Osteocyte (in vitro differentiated cells): Measurements from ENCODE around the gene EXOC4. TPM values are rescaled to one million over a fixed set of nuclear protein-coding genes. Genes with fewer than 3 reads are reported as not detected.

Experiments used
- DNase-seq: peaks from one replicate; pipeline ENCODE4 v3.0.0; 2021; ENCODE audit warnings: mixed read lengths; ENCODE audit not compliant: unreplicated experiment; ENCODE audit errors: extremely low spot score
- H3K27ac Mint-ChIP-seq: one replicate; pipeline ENCODE4 v1.8.0; 2021; ENCODE audit warnings: mild to moderate bottlenecking, mixed read lengths; ENCODE audit not compliant: unreplicated experiment
- H3K27me3 Mint-ChIP-seq: one replicate; pipeline ENCODE4 v1.8.0; 2021; ENCODE audit warnings: mixed read lengths; ENCODE audit not compliant: unreplicated experiment
- H3K36me3 Mint-ChIP-seq: one replicate; pipeline ENCODE4 v1.8.0; 2021; ENCODE audit warnings: mixed read lengths; ENCODE audit not compliant: unreplicated experiment
- H3K4me1 Mint-ChIP-seq: one replicate; pipeline ENCODE4 v1.8.0; 2021; ENCODE audit warnings: mixed read lengths; ENCODE audit not compliant: unreplicated experiment
- H3K4me3 Mint-ChIP-seq: one replicate; pipeline ENCODE4 v1.8.0; 2021; ENCODE audit warnings: mild to moderate bottlenecking, moderate library complexity, mixed read lengths; ENCODE audit not compliant: unreplicated experiment
- H3K9me3 Mint-ChIP-seq: one replicate; pipeline ENCODE4 v1.8.0; 2021; ENCODE audit warnings: mixed read lengths; ENCODE audit not compliant: unreplicated experiment
- total RNA-seq: library from RNA; stranded (reverse); gene quantifications from 2 replicates; pipeline ENCODE4 v1.2.1, GENCODE V29; 2021
- TF ChIP-seq, protein P1 (sequence below): fragments of 200-600 bp; sonication (generic); IDR thresholded peaks from 2 replicates; pipeline ENCODE4 v1.5.0; 2021; ENCODE audit warnings: antibody characterized with exemption, mild to moderate bottlenecking, moderate library complexity

EXOC4 gene
- total RNA-seq, 1 donor from 2014 or later, result 99.9 TPM

DNA sequence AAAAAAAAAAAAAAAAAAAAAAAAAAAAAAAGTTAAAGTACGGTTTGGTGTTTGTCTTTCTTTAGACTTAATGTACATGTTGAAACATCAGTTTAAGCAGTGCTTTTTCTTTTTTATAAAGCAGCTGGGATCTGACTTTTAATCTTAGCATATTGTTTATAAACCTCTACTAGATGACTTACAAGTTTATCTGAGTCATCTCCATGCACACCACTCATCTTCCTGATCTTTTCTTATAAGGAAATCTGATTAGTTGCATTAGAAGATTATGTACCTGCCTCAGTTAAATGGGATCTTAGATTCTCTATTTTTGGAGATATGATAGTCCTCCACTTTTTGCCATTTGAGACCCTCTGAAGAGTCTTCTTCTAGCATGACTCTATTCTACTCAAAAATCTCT, 482.3 kb downstream of the EXOC4 start:
- H3K27ac Mint-ChIP-seq, result no peak overlapping the region
- H3K4me1 Mint-ChIP-seq, result no peaks in the 10 kb centered on the region
- H3K9me3 Mint-ChIP-seq, result no peaks in the 10 kb centered on the region
- no peaks in the 10 kb centered on the region for H3K36me3 Mint-ChIP-seq
- H3K4me3 Mint-ChIP-seq, result no peak overlapping the region
- TF ChIP-seq, protein P1, sequence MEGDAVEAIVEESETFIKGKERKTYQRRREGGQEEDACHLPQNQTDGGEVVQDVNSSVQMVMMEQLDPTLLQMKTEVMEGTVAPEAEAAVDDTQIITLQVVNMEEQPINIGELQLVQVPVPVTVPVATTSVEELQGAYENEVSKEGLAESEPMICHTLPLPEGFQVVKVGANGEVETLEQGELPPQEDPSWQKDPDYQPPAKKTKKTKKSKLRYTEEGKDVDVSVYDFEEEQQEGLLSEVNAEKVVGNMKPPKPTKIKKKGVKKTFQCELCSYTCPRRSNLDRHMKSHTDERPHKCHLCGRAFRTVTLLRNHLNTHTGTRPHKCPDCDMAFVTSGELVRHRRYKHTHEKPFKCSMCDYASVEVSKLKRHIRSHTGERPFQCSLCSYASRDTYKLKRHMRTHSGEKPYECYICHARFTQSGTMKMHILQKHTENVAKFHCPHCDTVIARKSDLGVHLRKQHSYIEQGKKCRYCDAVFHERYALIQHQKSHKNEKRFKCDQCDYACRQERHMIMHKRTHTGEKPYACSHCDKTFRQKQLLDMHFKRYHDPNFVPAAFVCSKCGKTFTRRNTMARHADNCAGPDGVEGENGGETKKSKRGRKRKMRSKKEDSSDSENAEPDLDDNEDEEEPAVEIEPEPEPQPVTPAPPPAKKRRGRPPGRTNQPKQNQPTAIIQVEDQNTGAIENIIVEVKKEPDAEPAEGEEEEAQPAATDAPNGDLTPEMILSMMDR, result no peak
- DNase-seq, result no peak
- no peaks in the 10 kb centered on the region for H3K27me3 Mint-ChIP-seq

DNA sequence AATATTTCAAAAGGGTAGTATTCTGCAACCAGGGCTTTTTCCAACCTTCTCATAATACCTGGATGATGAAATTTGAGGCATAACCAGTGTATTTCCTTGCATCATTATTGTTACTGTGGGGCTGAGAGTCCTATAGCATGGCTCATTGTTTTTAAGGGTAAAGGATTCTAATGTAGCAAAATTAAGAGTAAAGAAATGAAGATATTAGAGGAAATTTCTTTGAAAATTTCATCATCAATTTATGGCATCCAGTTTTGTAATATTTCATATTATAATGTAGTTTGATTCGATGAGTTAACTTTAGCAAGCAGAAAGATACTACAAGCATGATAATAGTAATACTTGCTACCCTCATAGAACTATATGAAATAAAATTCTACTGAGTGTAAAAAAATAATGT, 486.9 kb downstream of the EXOC4 start:
- Mint-ChIP-seq H3K27me3 (no peaks in the 10 kb centered on the region), H3K9me3 (no peaks in the 10 kb centered on the region)
- DNase-seq, result no peak

DNA sequence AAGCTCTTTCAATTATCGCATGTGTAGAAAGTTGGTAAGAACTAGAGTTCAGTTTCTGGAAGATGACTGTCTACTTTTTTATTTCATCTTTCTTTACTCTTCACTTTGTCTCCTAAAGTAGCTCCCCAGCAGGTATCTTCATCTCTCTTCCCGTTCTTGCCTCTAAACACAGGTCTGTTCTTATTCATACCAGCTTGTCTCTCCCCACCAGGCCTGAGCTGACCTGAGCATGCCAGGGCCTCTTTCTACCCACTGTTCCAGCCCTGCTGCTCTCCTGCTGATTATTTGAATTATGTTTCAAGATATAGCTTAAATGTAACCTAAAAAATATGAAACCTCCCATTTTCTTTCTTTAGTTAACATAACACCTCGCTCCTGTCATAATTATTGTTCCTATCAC, 488.2 kb downstream of the EXOC4 start:
- no peak for DNase-seq
- no peak overlapping the region for H3K27ac Mint-ChIP-seq
- TF ChIP-seq, protein P1, result no peak
- no peaks in the 10 kb centered on the region for H3K27me3 Mint-ChIP-seq
- no peaks in the 10 kb centered on the region for H3K36me3 Mint-ChIP-seq
- H3K4me3 Mint-ChIP-seq, result no peak overlapping the region
- H3K9me3 Mint-ChIP-seq, result no peaks in the 10 kb centered on the region
- H3K4me1 Mint-ChIP-seq, result peaks cover 8% of the 10 kb centered on the region

More for the DNA sequence above, 486.9 kb downstream of the EXOC4 start:
- H3K4me3 Mint-ChIP-seq, result no peak overlapping the region
- TF ChIP-seq, protein P1, result no peak
- H3K27ac Mint-ChIP-seq, result no peak overlapping the region
- H3K4me1 Mint-ChIP-seq, result peaks cover 8% of the 10 kb centered on the region
- no peaks in the 10 kb centered on the region for H3K36me3 Mint-ChIP-seq

DNA sequence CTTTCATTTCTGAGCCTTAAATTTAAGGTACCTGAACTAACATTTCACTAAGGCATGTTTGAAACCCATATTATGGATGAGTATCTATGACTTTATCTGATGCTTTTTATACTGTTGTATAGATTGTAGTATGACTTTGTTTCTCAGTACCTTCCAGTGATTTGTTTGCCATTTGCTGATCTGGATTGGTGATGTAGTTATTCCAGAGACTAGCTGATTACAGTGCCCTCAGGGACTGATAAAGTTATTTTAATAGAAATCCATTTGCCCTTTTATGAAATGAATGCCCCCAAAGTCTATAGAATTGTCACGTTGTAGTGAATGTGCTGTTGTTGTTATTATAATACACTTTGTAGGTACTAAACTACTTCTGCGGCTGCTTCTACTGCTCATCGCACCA, 488.8 kb downstream of the EXOC4 start:
- no peaks in the 10 kb centered on the region for H3K36me3 Mint-ChIP-seq
- no peak for DNase-seq
- H3K4me1 Mint-ChIP-seq, result peaks cover 13% of the 10 kb centered on the region
- no peak overlapping the region for H3K27ac Mint-ChIP-seq
- H3K27me3 Mint-ChIP-seq, result no peaks in the 10 kb centered on the region
- H3K9me3 Mint-ChIP-seq, result no peaks in the 10 kb centered on the region
- no peak overlapping the region for H3K4me3 Mint-ChIP-seq
- TF ChIP-seq, protein P1, result no peak

DNA sequence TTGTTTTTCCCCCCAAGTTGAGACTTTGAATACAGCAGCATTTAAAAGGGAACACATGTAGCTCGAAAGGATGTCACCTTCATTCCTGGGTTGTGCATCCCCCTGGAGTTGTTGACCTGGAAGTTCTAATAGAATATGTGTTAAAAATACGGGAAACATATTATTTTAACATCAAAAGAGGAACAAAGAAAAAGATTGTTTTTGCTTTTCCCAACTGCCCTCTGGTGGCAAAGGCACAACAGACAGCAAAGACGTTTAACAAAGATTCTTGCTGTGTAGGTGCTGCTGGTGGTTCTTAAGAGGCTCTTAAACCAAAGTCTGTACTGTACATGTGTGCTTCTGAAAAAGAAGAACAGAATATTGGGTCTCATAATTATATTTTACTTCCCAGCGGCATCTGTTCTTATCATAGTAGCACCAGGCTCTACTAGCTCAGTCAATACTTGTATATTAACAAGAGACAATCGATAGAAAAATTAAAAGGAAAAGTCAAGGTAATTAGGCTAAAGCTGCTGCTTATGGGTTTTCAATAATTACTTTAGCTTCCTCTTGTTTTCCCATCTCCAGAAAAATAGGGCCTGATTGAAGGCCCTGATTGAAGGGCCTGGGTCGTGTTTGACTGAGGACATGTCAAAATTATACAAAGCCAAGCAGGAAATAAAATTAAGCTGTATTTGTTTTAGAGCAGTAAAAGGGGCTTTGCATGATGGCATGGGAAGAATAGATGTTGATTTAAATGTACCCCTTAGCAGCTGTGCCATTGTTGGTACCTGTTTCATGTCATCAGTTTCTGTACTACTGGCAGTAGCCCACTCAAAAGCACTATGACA, 490.0 kb downstream of the EXOC4 start:
- H3K4me3 Mint-ChIP-seq, result no peak overlapping the region
- no peak overlapping the region for H3K27ac Mint-ChIP-seq
- no peaks in the 10 kb centered on the region for H3K27me3 Mint-ChIP-seq
- peaks cover 14% of the 10 kb centered on the region for H3K4me1 Mint-ChIP-seq
- no peaks in the 10 kb centered on the region for H3K36me3 Mint-ChIP-seq
- TF ChIP-seq, protein P1, result peak; percentile 66
- no peaks in the 10 kb centered on the region for H3K9me3 Mint-ChIP-seq
- DNase-seq, result no peak
